ENCODE data around the gene PRSS48. TPM values are rescaled to one million over a fixed set of nuclear protein-coding genes. Genes with fewer than 3 reads are reported as not detected.
"Not testable (repeated sequence)": the region's sequence is repeated elsewhere in the genome, so short reads cannot be mapped to it uniquely, and the experiment has no call there.

PRSS48 gene
- total and polyA plus RNA-seq, 2 of the 4 experiments (the other 2 are of a cell fraction) = not detected

GRCh38 chr4:151251603-151252304, 25.2 kb upstream of the PRSS48 start:
- Histone ChIP-seq H2BK15ac (ENCODE audit: low read depth, low read length) (no peak overlapping the region), H3K27me3 (ENCODE audit: control insufficient read depth, insufficient read depth, low read length) (no peaks in the 10 kb centered on the region), H4K5ac (ENCODE audit: low read depth, low read length) (no peak overlapping the region), H3K4ac (ENCODE audit: low read depth, low read length) (no peak overlapping the region), H3K18ac (ENCODE audit: low read depth, low read length) (no peak overlapping the region), H4K91ac (ENCODE audit: insufficient read depth, low read depth, low read length) (no peak overlapping the region), H2AK9ac (replicated peaks; ENCODE audit: low read depth, low read length, poor library complexity) (no peak overlapping the region), H2BK5ac (ENCODE audit: low read depth, low read length, poor library complexity, severe bottlenecking) (no peak overlapping the region), H3K4me2 (ENCODE audit: low read depth, low read length) (no peak overlapping the region), H2BK120ac (ENCODE audit: low read depth, low read length) (no peak overlapping the region), H3K14ac (replicated peaks; ENCODE audit: low read depth, low read length) (no peak overlapping the region), H3K23ac (ENCODE audit: low read depth, low read length) (no peak overlapping the region), H3K36me3 (ENCODE audit: control insufficient read depth, insufficient read depth, low read length) (no peaks in the 10 kb centered on the region), H2AFZ (replicated peaks; ENCODE audit: low read length, poor library complexity) (no peak overlapping the region), H3K4me3 (ENCODE audit: insufficient read depth, low read depth, low read length) (no peak overlapping the region), H2BK20ac (ENCODE audit: low read depth, low read length) (no peak overlapping the region), H4K8ac (ENCODE audit: low read depth in 2 of 2, low read length in 2 of 2) (no peak overlapping the region), H3K56ac (ENCODE audit: extremely low read depth, insufficient read depth, low read length) (no peak overlapping the region), H2AK5ac (ENCODE audit: low read depth, low read length) (no peak overlapping the region), H3K9me1 (ENCODE audit: insufficient read depth, low read length) (no peaks in the 10 kb centered on the region), H3K79me1 (ENCODE audit: low read depth in 1 of 2, low read length in 2 of 2) (no peaks in the 10 kb centered on the region), H3K4me1 (ENCODE audit: control insufficient read depth, insufficient read depth, low read length) (no peaks in the 10 kb centered on the region), H4K20me1 (ENCODE audit: insufficient read depth, low read length) (no peaks in the 10 kb centered on the region), H3K9ac (ENCODE audit: low read depth, low read length) (no peak overlapping the region), H3K9me3 (ENCODE audit: control insufficient read depth, insufficient read depth, low read length) (no peaks in the 10 kb centered on the region), H3K27ac (ENCODE audit: insufficient read depth, low read length) (no peak overlapping the region)
- ATAC-seq (ENCODE audit: low read depth) (no peak), DNase-seq (no peak)
- 80% methylated on average over 1 of the region's 2 CpGs; no CpG with 5 or more reads in 1 of the 2 experiments for WGBS, 2 experiments (ENCODE audit: extremely low coverage in 2 of 2, insufficient read length in 1 of 2)
- in situ Hi-C loops (cut with MboI; ENCODE audit: low sequenced_read_pairs) (no loop called here), dilution Hi-C loops (cut with HindIII; ENCODE audit: low sequenced_read_pairs, unreplicated experiment) (no loop called here), intact Hi-C loops (cut with micrococcal nuclease) (no loop called here)
- TF ChIP-seq POLR2A (IDR thresholded peaks at IDR 0.05; ENCODE audit: low read depth, low read length) (no peak), RAD21 (IDR thresholded peaks at IDR 0.05; ENCODE audit: low read length) (no peak), RCOR1 (IDR thresholded peaks at IDR 0.05; ENCODE audit: insufficient replicate concordance, low read length) (no peak)
- no TSS peak for BruUV-seq (replicated peaks)
- ChIA-PET CTCF (interaction anchor here (1.4 kb wide), 1 partner anchor 12 kb away, joined by 4 read pairs; no protein-coding TSS in a partner anchor), POLR2A (ENCODE audit: unreplicated experiment) (no interaction called here)

GRCh38 chr4:151255226-151255625, 21.7 kb upstream of the PRSS48 start:
- H3K4ac ChIP-seq (ENCODE audit: low read depth, low read length); H2BK20ac ChIP-seq (ENCODE audit: low read depth, low read length); in situ Hi-C loops (cut with MboI; ENCODE audit: low sequenced_read_pairs); H3K14ac ChIP-seq (replicated peaks; ENCODE audit: low read depth, low read length); H4K5ac ChIP-seq (ENCODE audit: low read depth, low read length); H2BK120ac ChIP-seq (ENCODE audit: low read depth, low read length); H2BK15ac ChIP-seq (ENCODE audit: low read depth, low read length); H3K27me3 ChIP-seq (ENCODE audit: control insufficient read depth, insufficient read depth, low read length); H2AK9ac ChIP-seq (replicated peaks; ENCODE audit: low read depth, low read length, poor library complexity); H3K9me3 ChIP-seq (ENCODE audit: control insufficient read depth, insufficient read depth, low read length); H4K91ac ChIP-seq (ENCODE audit: insufficient read depth, low read depth, low read length); H3K36me3 ChIP-seq (ENCODE audit: control insufficient read depth, insufficient read depth, low read length); H3K9me1 ChIP-seq (ENCODE audit: insufficient read depth, low read length); H3K9ac ChIP-seq (ENCODE audit: low read depth, low read length); H4K20me1 ChIP-seq (ENCODE audit: insufficient read depth, low read length); H3K79me1 ChIP-seq (ENCODE audit: low read depth in 1 of 2, low read length in 2 of 2); intact Hi-C loops (cut with micrococcal nuclease); H4K8ac ChIP-seq (ENCODE audit: low read depth in 2 of 2, low read length in 2 of 2); BruUV-seq (replicated peaks); H3K56ac ChIP-seq (ENCODE audit: extremely low read depth, insufficient read depth, low read length); H2AFZ ChIP-seq (replicated peaks; ENCODE audit: low read length, poor library complexity); ATAC-seq (ENCODE audit: low read depth); H3K4me3 ChIP-seq (ENCODE audit: insufficient read depth, low read depth, low read length); DNase-seq; H3K4me2 ChIP-seq (ENCODE audit: low read depth, low read length); H3K23ac ChIP-seq (ENCODE audit: low read depth, low read length); H2BK5ac ChIP-seq (ENCODE audit: low read depth, low read length, poor library complexity, severe bottlenecking); H3K27ac ChIP-seq (ENCODE audit: insufficient read depth, low read length); H3K18ac ChIP-seq (ENCODE audit: low read depth, low read length); H3K4me1 ChIP-seq (ENCODE audit: control insufficient read depth, insufficient read depth, low read length); POLR2A ChIA-PET (ENCODE audit: unreplicated experiment); dilution Hi-C loops (cut with HindIII; ENCODE audit: low sequenced_read_pairs, unreplicated experiment); H2AK5ac ChIP-seq (ENCODE audit: low read depth, low read length): not testable (repeated sequence)
- no CpG with 5 or more reads among the region's 28 CpGs for WGBS, 2 experiments (ENCODE audit: extremely low coverage in 2 of 2, insufficient read length in 1 of 2)
- CTCF ChIA-PET = interaction anchor here (0.7 kb wide), 1 partner anchor 350 kb away, joined by 3 read pairs; no protein-coding TSS in a partner anchor

Data from IMR-90 (cell line).